GM12864 (cell line): Measurements from ENCODE around the gene KPNA5.

Experiments
- DNase-seq: peaks from one replicate; pipeline ENCODE4 v3.0.0-alpha.2; 2011; ENCODE audit warnings: low read depth
- H3K4me3 ChIP-seq: 2 replicates; pipeline ENCODE4 v1.5.1; 2011; ENCODE audit warnings: mild to moderate bottlenecking, low read depth, low read length, control low read depth
- CTCF ChIP-seq: IDR thresholded peaks from 2 replicates; pipeline ENCODE4 v1.5.1; 2011; ENCODE audit warnings: low read depth, mild to moderate bottlenecking, moderate library complexity, low read length, control low read depth, inconsistent platforms; ENCODE audit errors: missing control alignments

KPNA5 gene

GRCh38 chr6:116764961-116765841, 84.2 kb downstream of the KPNA5 start, which contains the start of gene FAM162B:
Gene FAM162B, minus strand, starts transcription at chr6:116765719. Its CDS starts 143 bp downstream, at chr6:116765576.
- no peak within 1 kb of the TSS for H3K4me3 ChIP-seq
- DNase-seq = no peak
- TF ChIP-seq CTCF = no peak

GRCh38 chr6:116766506-116767176, 85.6 kb downstream of the KPNA5 start:
- no peak overlapping the region for H3K4me3 ChIP-seq
- no peak for TF ChIP-seq CTCF
- DNase-seq = no peak

GRCh38 chr6:116767715-116768114, 86.7 kb downstream of the KPNA5 start:
- no peak for TF ChIP-seq CTCF
- DNase-seq = no peak
- H3K4me3 ChIP-seq = no peak overlapping the region

- DNase-seq = no peak
- no peak overlapping the region for H3K4me3 ChIP-seq
- no peak for TF ChIP-seq CTCF
These were observed 91.4 kb downstream of the KPNA5 start for GRCh38 chr6:116772450-116772849.

- DNase-seq = no peak
- TF ChIP-seq CTCF = no peak
- H3K4me3 ChIP-seq = no peak overlapping the region
These were observed 92.9 kb downstream of the KPNA5 start for GRCh38 chr6:116773886-116774285.

- peak; percentile 31 for TF ChIP-seq CTCF
- peak; percentile 3 for DNase-seq
- no peak overlapping the region for H3K4me3 ChIP-seq
These were observed 98.7 kb downstream of the KPNA5 start for GRCh38 chr6:116779573-116780164.
